ENCODE results near the gene CHL1. TPM values are rescaled to one million over a fixed set of nuclear protein-coding genes. Genes with fewer than 3 reads are reported as not detected.

The CHL1 gene
- total RNA-seq, 1 donor from 2014 or later: 9.9 TPM

DNA sequence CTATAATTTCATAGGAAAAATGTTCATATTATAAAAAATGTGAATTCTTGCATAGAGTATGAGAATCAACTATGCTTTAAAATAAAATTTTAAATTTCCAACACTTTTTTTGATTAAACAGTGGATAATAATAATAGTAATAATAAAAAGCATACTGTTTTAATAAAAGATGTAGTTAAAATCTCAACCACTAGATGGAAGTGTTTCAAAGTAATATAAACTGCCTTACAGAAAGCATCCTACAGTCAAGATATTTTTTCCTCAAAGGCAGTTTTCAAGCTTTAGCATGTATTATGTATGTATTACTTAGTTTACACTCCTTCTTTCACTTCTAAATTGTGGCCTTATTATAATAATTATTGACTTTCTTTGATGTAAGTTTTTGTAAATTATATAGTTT lies 217.5 kb downstream of the CHL1 start:
- no peaks in the 10 kb centered on the region for H3K9me3 ChIP-seq (ENCODE audit: control insufficient read depth in 3 of 3, low read length in 3 of 3)
- H3K36me3 ChIP-seq (ENCODE audit: control insufficient read depth in 3 of 3, insufficient read depth in 3 of 3, low read length in 3 of 3): no peaks in the 10 kb centered on the region
- H3K27me3 ChIP-seq (ENCODE audit: control insufficient read depth in 3 of 3, insufficient read depth in 3 of 3, low read length in 3 of 3): peaks cover 0 to 4% (median 0%) of the 10 kb centered on the region in 3 donors
- no peak overlapping the region for H3K9ac ChIP-seq (ENCODE audit: low read depth in 1 of 3, low read length in 3 of 3)
- H3K4me3 ChIP-seq (ENCODE audit: low read length in 3 of 3): no peak overlapping the region
- H3K27ac ChIP-seq (ENCODE audit: low read depth, low read length): no peak overlapping the region
- H3K4me1 ChIP-seq (ENCODE audit: control insufficient read depth in 3 of 3, insufficient read depth in 3 of 3, low read length in 3 of 3): no peaks in the 10 kb centered on the region

DNA sequence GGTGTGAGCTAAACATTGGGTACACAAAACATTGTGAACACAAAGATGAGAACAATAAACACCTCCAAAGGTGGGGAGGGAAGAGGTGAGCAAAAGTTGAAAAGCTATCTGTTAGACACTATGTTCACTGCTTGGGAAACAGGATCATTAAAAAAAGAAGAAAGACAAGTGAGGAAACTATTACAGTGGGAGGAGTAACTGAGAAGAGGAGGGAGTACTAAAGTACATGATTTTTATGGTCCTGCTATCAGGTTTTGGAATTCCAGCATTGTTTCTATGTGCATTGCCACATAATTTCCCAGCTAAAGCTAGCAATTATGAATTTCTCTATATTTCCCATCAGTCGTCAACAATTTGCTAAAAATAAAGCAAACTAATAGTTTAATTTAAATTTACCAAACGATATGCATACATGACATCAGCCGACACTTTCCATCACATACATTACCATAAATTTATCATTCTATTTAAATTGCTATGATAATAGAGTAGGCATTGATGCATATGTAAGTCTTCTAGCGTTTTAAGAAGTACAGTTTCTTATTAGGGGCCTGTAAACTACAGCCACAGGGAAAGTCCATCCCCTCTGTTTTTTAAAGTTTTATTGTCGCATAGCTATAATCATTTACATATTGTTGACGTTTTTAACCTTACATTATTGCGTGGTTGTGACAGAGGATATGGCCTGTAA lies 221.8 kb downstream of the CHL1 start:
- H3K27me3 ChIP-seq (ENCODE audit: control insufficient read depth in 3 of 3, insufficient read depth in 3 of 3, low read length in 3 of 3): no peaks in the 10 kb centered on the region
- H3K9me3 ChIP-seq (ENCODE audit: control insufficient read depth in 3 of 3, low read length in 3 of 3): no peaks in the 10 kb centered on the region
- H3K4me3 ChIP-seq (ENCODE audit: low read length in 3 of 3): no peak overlapping the region
- H3K4me1 ChIP-seq (ENCODE audit: control insufficient read depth in 3 of 3, insufficient read depth in 3 of 3, low read length in 3 of 3): no peaks in the 10 kb centered on the region
- H3K27ac ChIP-seq (ENCODE audit: low read depth, low read length): no peak overlapping the region
- H3K9ac ChIP-seq (ENCODE audit: low read depth in 1 of 3, low read length in 3 of 3): no peak overlapping the region
- no peaks in the 10 kb centered on the region for H3K36me3 ChIP-seq (ENCODE audit: control insufficient read depth in 3 of 3, insufficient read depth in 3 of 3, low read length in 3 of 3)

DNA sequence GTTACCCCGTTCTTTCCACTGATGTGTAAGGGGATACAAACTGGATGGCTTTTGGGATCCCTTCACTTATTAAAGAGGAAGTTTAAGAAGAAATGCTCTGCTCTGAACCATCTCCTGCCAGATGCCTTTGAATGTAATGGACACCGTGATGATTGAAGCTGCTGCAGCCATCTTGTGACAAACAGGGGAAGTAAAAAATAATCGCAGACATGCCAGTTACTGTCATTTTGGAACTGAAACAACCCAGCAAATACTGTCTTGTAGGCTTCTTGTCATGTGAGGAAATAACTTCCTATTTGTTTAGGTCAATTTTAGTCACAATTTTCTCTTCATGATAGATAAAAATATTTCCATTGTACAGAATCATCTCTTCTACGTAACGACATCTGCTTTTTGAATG lies 224.0 kb downstream of the CHL1 start:
- no peaks in the 10 kb centered on the region for H3K9me3 ChIP-seq (ENCODE audit: control insufficient read depth in 3 of 3, low read length in 3 of 3)
- H3K27me3 ChIP-seq (ENCODE audit: control insufficient read depth in 3 of 3, insufficient read depth in 3 of 3, low read length in 3 of 3): no peaks in the 10 kb centered on the region
- H3K27ac ChIP-seq (ENCODE audit: low read depth, low read length): no peak overlapping the region
- H3K4me1 ChIP-seq (ENCODE audit: control insufficient read depth in 3 of 3, insufficient read depth in 3 of 3, low read length in 3 of 3): no peaks in the 10 kb centered on the region
- H3K4me3 ChIP-seq (ENCODE audit: low read length in 3 of 3): no peak overlapping the region
- no peak overlapping the region for H3K9ac ChIP-seq (ENCODE audit: low read depth in 1 of 3, low read length in 3 of 3)
- no peaks in the 10 kb centered on the region for H3K36me3 ChIP-seq (ENCODE audit: control insufficient read depth in 3 of 3, insufficient read depth in 3 of 3, low read length in 3 of 3)

DNA sequence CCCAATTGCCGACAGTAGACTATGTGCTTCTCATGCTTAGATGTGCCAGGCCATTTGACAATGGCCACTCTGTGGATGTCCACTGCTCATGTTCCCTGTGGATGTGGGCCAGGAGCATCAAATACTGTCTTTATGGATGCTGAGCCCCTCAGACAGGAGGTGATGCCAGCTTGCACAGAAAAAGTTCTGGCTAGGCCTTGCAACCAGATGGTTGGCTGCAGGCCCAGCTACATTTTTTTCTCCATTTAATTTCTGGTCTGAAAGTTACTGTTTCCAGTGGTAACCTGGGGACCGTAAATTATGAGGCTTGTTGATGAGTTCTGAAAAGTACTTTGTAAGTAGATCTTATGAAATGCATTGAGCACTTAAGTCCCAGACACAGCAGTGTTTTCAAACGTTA lies 228.5 kb downstream of the CHL1 start:
- H3K27me3 ChIP-seq (ENCODE audit: control insufficient read depth in 3 of 3, insufficient read depth in 3 of 3, low read length in 3 of 3): no peaks in the 10 kb centered on the region
- H3K4me3 ChIP-seq (ENCODE audit: low read length in 3 of 3): no peak overlapping the region
- H3K36me3 ChIP-seq (ENCODE audit: control insufficient read depth in 3 of 3, insufficient read depth in 3 of 3, low read length in 3 of 3): no peaks in the 10 kb centered on the region
- no peak overlapping the region for H3K9ac ChIP-seq (ENCODE audit: low read depth in 1 of 3, low read length in 3 of 3)
- no peaks in the 10 kb centered on the region for H3K4me1 ChIP-seq (ENCODE audit: control insufficient read depth in 3 of 3, insufficient read depth in 3 of 3, low read length in 3 of 3)
- H3K9me3 ChIP-seq (ENCODE audit: control insufficient read depth in 3 of 3, low read length in 3 of 3): no peaks in the 10 kb centered on the region
- no peak overlapping the region for H3K27ac ChIP-seq (ENCODE audit: low read depth, low read length)

DNA sequence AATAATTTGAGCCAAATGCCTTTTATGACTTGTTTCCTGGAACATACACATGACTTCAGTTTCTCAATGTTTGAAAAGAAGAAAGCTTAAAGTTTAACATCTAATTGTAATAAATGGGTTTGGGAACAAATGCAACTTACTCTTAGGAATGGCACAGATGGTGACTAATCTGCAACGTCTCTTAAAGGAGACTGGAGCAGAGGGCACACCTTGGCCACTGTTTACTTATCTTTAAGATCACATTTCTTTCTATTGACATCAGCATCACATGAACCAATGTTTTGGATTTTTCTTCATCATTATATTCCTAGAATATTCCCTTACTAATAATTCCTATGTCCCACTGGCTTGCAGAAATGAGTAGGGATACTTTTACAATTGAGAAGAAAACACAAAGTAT lies 229.5 kb downstream of the CHL1 start:
- H3K36me3 ChIP-seq (ENCODE audit: control insufficient read depth in 3 of 3, insufficient read depth in 3 of 3, low read length in 3 of 3): no peaks in the 10 kb centered on the region
- H3K4me1 ChIP-seq (ENCODE audit: control insufficient read depth in 3 of 3, insufficient read depth in 3 of 3, low read length in 3 of 3): no peaks in the 10 kb centered on the region
- H3K27ac ChIP-seq (ENCODE audit: low read depth, low read length): no peak overlapping the region
- H3K9me3 ChIP-seq (ENCODE audit: control insufficient read depth in 3 of 3, low read length in 3 of 3): no peaks in the 10 kb centered on the region
- H3K9ac ChIP-seq (ENCODE audit: low read depth in 1 of 3, low read length in 3 of 3): no peak overlapping the region
- H3K4me3 ChIP-seq (ENCODE audit: low read length in 3 of 3): no peak overlapping the region
- no peaks in the 10 kb centered on the region for H3K27me3 ChIP-seq (ENCODE audit: control insufficient read depth in 3 of 3, insufficient read depth in 3 of 3, low read length in 3 of 3)

DNA sequence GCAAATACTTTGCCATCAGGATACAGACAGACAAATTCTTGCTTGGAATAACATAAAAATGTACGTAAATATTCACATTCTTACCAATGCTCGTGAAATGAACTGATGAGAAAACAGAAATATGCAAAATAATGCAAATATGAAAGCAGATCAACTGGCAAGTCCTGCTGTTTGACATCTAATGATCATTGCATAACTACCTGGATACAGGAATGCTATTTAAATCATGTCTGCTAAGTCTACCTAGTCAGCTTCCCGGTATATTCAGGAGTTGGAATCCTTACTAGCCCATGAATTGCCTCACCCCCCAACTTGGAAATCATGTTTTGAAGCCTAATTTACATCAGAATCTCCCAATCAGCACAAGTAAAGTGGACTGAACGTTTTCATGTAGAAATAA lies 230.6 kb downstream of the CHL1 start:
- H3K36me3 ChIP-seq (ENCODE audit: control insufficient read depth in 3 of 3, insufficient read depth in 3 of 3, low read length in 3 of 3): no peaks in the 10 kb centered on the region
- H3K9me3 ChIP-seq (ENCODE audit: control insufficient read depth in 3 of 3, low read length in 3 of 3): no peaks in the 10 kb centered on the region
- no peaks in the 10 kb centered on the region for H3K4me1 ChIP-seq (ENCODE audit: control insufficient read depth in 3 of 3, insufficient read depth in 3 of 3, low read length in 3 of 3)
- H3K27me3 ChIP-seq (ENCODE audit: control insufficient read depth in 3 of 3, insufficient read depth in 3 of 3, low read length in 3 of 3): no peaks in the 10 kb centered on the region
- H3K9ac ChIP-seq (ENCODE audit: low read depth in 1 of 3, low read length in 3 of 3): no peak overlapping the region
- H3K4me3 ChIP-seq (ENCODE audit: low read length in 3 of 3): no peak overlapping the region
- no peak overlapping the region for H3K27ac ChIP-seq (ENCODE audit: low read depth, low read length)

DNA sequence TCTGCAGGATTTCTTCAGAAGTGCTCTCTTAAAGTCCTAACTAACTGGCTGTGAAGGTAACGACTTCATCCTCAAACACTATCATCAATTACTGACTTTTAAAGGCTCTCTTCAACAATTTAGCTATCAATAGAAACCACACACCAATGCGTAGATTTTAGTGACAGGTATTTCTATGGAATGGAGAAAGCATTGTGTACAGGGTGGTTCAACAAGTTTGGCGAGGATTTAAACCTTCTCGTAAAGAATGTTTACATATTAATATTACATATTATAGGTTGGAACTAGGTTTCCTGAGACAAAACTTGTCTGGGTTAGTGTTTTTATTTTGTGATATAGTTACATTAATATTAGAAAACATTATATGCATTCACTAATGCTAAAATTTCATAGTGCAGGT lies 233.6 kb downstream of the CHL1 start:
- H3K4me1 ChIP-seq (ENCODE audit: control insufficient read depth in 3 of 3, insufficient read depth in 3 of 3, low read length in 3 of 3): no peaks in the 10 kb centered on the region
- H3K27ac ChIP-seq (ENCODE audit: low read depth, low read length): no peak overlapping the region
- H3K9me3 ChIP-seq (ENCODE audit: control insufficient read depth in 3 of 3, low read length in 3 of 3): no peaks in the 10 kb centered on the region
- H3K36me3 ChIP-seq (ENCODE audit: control insufficient read depth in 3 of 3, insufficient read depth in 3 of 3, low read length in 3 of 3): no peaks in the 10 kb centered on the region
- no peak overlapping the region for H3K4me3 ChIP-seq (ENCODE audit: low read length in 3 of 3)
- H3K27me3 ChIP-seq (ENCODE audit: control insufficient read depth in 3 of 3, insufficient read depth in 3 of 3, low read length in 3 of 3): no peaks in the 10 kb centered on the region
- H3K9ac ChIP-seq (ENCODE audit: low read depth in 1 of 3, low read length in 3 of 3): no peak overlapping the region

DNA sequence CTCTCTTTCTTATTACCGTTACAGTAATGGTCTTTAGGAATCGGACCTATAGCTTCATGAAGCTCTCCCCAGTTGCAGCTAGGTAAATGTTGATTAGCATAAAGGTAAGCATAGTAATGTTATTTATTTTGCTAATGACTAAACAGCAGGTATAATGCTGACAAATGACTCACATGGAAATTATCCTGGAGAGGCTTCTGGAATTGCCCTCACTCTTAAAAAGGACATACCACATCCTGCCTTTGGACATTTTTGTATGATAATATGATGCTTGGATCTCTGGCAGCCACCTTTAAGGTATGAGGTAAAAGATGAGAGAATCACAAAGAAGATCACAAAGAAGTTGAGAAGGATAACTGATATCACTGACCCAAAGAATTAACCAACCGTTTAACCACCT lies 238.6 kb downstream of the CHL1 start:
- Histone ChIP-seq H3K4me3 (ENCODE audit: low read length in 3 of 3) (no peak overlapping the region), H3K27ac (ENCODE audit: low read depth, low read length) (no peak overlapping the region), H3K36me3 (ENCODE audit: control insufficient read depth in 3 of 3, insufficient read depth in 3 of 3, low read length in 3 of 3) (no peaks in the 10 kb centered on the region), H3K4me1 (ENCODE audit: control insufficient read depth in 3 of 3, insufficient read depth in 3 of 3, low read length in 3 of 3) (no peaks in the 10 kb centered on the region), H3K27me3 (ENCODE audit: control insufficient read depth in 3 of 3, insufficient read depth in 3 of 3, low read length in 3 of 3) (peaks cover 0 to 2% (median 0%) of the 10 kb centered on the region in 3 donors), H3K9ac (ENCODE audit: low read depth in 1 of 3, low read length in 3 of 3) (no peak overlapping the region), H3K9me3 (ENCODE audit: control insufficient read depth in 3 of 3, low read length in 3 of 3) (no peaks in the 10 kb centered on the region)

DNA sequence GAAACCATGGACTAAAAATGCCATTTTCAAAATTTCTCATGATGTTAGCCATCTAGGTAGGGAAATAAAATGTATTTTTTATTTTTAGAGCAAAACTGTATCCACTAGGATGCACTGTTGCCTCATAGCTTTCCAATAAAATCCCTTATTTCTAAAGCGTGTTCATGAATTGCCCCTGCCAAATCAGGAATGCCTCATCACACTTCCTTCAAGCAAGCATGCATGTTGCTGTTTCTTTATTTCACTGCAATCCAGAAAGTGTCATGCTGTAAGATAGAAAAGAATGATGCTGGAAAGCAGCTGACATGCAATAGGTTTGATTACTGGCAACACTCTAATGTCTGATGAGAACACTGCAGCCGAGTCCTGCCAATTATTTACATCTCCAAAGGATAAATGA lies 239.5 kb downstream of the CHL1 start:
- peaks cover 0 to 2% (median 0%) of the 10 kb centered on the region in 3 donors for H3K27me3 ChIP-seq (ENCODE audit: control insufficient read depth in 3 of 3, insufficient read depth in 3 of 3, low read length in 3 of 3)
- no peaks in the 10 kb centered on the region for H3K36me3 ChIP-seq (ENCODE audit: control insufficient read depth in 3 of 3, insufficient read depth in 3 of 3, low read length in 3 of 3)
- no peaks in the 10 kb centered on the region for H3K9me3 ChIP-seq (ENCODE audit: control insufficient read depth in 3 of 3, low read length in 3 of 3)
- no peak overlapping the region for H3K27ac ChIP-seq (ENCODE audit: low read depth, low read length)
- H3K4me1 ChIP-seq (ENCODE audit: control insufficient read depth in 3 of 3, insufficient read depth in 3 of 3, low read length in 3 of 3): no peaks in the 10 kb centered on the region
- H3K9ac ChIP-seq (ENCODE audit: low read depth in 1 of 3, low read length in 3 of 3): no peak overlapping the region
- H3K4me3 ChIP-seq (ENCODE audit: low read length in 3 of 3): no peak overlapping the region

DNA sequence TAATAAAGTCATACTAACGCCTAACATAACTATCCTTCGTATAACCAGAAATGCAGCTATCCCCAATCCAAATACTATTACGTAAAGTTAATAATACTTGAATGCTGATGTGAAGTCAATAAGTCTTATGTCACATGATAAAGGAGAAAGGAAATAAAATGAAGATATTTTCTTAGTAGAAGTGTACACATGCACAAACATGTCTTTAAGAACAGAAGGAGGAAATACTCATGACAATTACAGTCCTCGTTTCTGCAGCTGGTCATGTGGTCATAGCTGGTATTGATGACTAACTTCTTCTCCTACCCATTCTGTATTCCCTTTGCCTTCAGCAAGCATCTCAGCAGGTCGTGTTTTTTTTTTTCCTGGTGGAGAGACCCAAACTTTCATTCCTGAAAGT lies 244.3 kb downstream of the CHL1 start:
- Histone ChIP-seq H3K36me3 (ENCODE audit: control insufficient read depth in 3 of 3, insufficient read depth in 3 of 3, low read length in 3 of 3) (no peaks in the 10 kb centered on the region), H3K9ac (ENCODE audit: low read depth in 1 of 3, low read length in 3 of 3) (no peak overlapping the region), H3K4me1 (ENCODE audit: control insufficient read depth in 3 of 3, insufficient read depth in 3 of 3, low read length in 3 of 3) (no peaks in the 10 kb centered on the region), H3K4me3 (ENCODE audit: low read length in 3 of 3) (no peak overlapping the region), H3K9me3 (ENCODE audit: control insufficient read depth in 3 of 3, low read length in 3 of 3) (peaks cover 0 to 3% (median 0%) of the 10 kb centered on the region in 3 donors), H3K27ac (ENCODE audit: low read depth, low read length) (no peak overlapping the region), H3K27me3 (ENCODE audit: control insufficient read depth in 3 of 3, insufficient read depth in 3 of 3, low read length in 3 of 3) (peaks cover 0 to 2% (median 0%) of the 10 kb centered on the region in 3 donors)
